ENCODE data around the gene FURIN.
"Not testable (repeated sequence)": the region's sequence is repeated elsewhere in the genome, so short reads cannot be mapped to it uniquely, and the experiment has no call there.

The FURIN gene

GRCh38 chr15:90903733-90904536 is 35.5 kb downstream of the FURIN start:
- DNase-seq: no peak

DNA sequence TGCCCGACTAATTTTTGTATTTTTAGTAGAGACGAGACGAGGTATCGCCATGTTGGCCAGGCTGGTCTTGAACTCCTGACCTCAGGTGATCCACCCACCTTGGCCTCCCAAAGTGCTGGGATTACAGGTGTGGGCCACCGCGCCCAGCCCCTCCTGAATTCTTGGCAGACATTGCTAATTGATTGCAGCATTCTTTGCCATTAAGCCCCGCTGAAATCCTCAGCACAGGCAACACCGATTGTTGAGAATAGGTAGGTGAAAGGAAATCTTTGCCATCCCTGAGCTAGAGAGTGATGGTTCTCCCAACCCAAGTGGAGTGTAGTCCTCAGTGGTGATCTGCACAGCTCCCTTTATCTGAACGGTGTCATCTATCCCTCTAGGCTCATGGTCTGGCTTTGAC is 36.4 kb downstream of the FURIN start:
- no peak for DNase-seq

DNA sequence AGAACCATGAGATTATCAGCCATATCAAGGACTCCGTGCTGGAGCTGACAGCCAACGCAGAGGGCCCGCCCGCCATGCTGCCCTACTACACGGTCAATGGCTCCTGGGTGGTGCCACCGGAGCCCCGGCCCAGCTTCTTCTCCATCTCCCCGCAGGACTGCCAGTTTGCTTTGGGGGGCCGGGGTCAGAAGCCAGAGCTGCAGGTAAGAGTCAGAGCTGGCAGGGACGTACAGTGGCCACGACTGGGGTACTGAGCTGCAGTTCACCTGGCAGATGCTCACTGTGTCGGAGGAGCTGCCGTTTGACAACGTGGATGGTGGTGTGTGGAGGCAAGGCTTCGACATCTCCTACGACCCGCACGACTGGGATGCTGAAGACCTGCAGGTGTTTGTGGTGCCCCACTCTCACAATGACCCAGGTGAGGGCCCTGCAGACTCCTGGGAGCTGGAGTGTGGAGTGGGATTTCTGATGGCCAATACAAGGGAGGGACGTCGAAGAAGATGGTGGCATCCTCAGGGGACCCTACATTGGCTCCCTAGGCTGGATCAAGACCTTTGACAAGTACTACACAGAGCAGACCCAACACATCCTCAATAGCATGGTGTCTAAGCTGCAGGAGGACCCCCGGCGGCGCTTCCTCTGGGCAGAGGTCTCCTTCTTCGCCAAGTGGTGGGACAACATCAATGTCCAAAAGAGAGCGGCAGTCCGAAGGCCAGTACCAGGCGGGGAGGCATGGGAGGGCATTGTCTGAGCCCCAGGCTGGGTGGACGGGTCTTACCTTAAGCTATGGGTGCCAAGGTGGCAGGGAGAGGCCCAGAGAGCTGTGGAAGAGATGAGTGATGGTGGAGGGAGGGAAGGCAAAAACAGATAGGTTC is 37.2 kb downstream of the FURIN start:
- no peak for DNase-seq

DNA sequence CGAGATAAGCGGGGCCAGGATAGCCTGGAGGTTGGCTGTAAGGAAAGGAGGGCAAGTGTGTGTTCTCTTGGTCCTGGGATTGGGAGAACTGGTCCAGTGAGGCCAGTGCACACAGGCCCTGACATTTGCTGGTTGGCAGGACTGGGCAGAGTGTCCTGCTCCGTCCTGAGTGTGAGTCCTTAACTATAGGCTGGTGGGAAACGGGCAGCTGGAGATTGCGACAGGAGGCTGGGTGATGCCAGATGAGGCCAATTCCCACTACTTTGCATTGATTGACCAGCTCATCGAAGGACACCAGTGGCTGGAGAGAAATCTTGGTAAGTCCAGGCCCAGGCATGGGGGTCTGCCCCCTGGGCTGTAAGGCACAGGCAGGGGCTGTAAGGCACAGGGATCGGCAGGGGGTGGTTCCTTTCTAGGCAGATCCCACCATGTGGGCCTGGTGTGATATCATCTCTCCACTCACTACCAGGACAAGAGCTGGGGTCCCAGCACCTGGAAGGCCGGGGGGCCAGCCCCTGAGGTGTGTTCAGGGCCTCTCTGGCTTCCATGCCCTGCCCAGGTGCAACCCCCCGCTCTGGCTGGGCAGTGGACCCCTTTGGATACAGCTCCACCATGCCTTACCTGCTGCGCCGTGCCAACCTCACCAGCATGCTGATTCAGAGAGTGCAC is 37.9 kb downstream of the FURIN start:
- no peak for DNase-seq

- no peak for DNase-seq
These were observed 38.8 kb downstream of the FURIN start for GRCh38 chr15:90907051-90907660.

DNA sequence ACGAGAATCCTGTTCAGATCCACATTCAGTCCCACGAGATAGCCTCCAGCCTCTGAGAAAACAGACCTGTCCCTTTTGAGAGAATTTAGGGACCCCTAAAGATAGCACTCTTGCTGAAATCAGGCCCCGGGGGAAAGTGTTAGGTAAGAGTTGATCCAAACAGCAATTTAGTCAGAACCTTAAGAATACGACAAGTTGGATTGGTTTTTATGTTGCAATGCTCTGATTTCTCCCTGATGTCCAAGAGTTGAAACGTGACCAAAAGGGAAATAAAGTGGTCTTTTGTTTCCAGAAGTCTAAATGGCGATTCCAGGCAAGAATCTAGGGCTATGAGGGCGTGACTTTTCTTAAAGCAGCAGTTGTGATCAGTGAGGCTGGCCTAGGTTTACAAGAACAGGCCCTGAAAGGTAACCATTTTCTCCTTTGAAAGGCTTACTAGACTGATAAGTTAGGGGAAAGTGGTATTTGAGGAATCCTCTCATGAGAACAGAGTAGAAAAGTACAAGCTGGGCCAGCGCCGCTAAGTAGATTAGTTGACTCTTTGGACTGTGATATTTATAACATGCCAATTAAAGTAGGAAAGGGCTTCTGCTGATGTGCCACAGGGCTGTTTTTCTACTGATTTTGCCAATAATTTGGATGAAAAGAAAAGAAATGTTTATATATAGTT is 39.6 kb downstream of the FURIN start:
- no peak for DNase-seq

DNA sequence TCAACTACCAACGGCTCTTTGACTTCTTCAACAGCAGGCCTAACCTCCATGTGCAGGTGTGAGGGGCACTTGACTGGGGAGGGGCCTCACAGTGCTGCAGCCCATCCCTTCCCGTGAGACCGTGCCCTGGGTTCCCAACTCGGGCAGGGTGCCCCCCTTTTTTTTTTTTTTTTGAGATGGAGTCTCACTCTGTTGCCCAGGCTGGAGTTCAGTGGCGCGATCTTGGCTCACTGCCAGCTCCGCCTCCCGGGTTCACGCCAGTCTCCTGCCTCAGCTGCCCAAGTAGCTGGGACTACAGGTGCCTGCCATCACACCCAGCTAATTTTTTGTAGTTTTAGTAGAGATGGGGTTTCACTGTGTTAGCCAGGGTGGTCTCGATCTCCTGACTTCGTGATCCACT is 41.1 kb downstream of the FURIN start:
- not testable (repeated sequence) for DNase-seq

- DNase-seq: no peak
These were observed 41.6 kb downstream of the FURIN start for GRCh38 chr15:90909976-90910375.

- DNase-seq: no peak
These were observed 42.3 kb downstream of the FURIN start for GRCh38 chr15:90910441-90911301.

- DNase-seq: no peak
These were observed 42.9 kb downstream of the FURIN start for GRCh38 chr15:90911302-90911623.

- DNase-seq: no peak
These were observed 43.8 kb downstream of the FURIN start for GRCh38 chr15:90911906-90912769.

DNA sequence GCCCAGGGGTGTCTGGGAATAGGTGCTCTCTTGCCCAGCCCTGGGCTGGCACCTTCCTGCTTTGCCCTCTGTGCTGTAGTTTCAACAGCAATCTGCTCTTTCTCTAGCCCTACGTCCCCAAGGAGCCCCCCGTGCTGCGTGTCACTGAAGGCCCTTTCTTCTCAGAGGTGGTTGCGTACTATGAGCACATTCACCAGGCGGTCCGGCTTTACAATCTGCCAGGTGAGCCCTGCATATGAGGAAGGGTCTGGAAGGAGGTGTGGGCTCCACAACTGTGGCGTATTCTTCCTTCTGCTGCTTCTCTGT is 44.3 kb downstream of the FURIN start:
- DNase-seq: no peak

DNA sequence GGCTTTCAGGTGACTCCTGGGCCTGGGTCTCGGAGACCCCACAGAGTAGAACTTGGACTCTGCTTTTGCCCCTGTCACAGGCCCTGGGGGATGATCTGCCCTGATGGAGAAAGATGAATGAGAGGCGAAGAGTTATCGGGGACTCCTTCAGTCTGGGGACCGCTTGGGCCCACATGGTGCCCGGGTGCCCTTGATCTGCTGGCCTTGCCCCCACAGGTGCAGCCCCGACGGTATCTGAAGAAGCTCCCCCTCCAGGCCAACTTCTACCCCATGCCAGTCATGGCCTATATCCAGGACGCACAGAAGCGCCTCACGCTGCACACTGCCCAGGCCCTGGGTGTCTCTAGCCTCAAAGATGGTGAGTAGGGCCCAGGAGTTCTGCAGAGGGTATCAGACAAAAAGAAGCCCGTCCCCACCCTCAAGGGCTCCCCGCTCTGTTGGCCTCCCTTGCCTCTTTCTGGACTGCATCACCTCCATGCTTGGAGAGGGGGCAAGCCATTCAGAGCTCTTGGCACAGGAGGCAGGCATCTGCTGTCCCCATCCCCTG is 45.1 kb downstream of the FURIN start:
- DNase-seq: no peak

GRCh38 chr15:90914305-90915080 is 46.1 kb downstream of the FURIN start:
- DNase-seq: peak; percentile 90

DNA sequence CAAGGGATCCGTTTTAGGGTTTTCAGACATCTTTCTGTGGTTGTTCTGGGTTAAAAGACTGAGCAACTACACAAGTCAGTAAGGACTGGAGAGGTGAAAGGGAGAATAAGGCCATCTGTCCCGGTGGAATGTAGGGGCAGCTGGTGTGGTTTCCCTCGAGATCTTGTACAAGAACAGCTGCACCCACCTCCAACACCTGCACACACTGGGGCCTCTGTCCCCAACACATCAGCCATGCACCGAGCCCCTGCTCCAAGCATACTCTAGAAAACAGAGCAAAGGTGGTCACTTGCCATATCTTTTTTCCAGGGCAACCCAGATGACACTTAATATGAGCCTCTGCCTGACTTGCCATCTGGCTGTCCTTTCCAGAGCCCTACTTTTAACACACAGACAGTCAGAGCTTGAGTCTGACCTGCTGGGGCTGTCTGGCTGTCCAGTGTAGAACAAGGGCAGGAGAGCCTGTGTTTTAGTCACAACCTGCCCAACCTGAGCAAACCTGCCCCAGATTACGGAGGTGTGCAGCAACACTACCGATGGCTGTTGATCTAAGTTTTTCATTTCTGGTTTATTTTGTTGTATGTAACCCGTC is 46.9 kb downstream of the FURIN start:
- no peak for DNase-seq

DNA sequence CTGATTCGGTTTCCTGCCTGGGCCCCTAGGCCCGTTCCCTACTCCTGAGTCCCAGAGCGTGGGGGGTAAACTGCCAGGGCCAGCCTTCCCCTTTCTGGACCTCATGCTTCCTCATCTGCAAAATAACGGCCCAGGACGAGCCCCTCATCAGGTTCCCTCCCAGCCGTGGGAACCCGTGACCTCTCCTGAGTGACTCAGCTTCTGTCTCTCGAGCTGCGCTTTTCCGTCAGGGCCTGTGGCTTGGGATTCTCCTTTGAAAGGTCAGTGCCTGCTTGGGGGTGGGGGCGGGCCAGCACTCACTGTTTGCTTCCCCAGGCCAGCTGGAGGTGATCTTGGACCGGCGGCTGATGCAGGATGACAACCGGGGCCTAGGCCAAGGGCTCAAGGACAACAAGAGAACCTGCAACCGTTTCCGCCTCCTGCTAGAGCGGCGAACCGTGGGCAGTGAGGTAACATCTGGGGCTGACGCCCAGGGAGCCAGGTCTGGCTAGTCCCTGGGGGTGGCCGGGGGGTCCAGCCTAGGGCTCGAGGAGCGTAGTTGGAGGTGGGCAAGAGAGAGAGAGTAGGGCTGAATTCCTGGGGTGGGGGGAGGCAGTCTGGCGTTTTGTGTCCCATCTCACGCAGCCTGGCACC is 47.5 kb downstream of the FURIN start:
- peak; percentile 97 for DNase-seq

- DNase-seq: no peak
These were observed 48.1 kb downstream of the FURIN start for GRCh38 chr15:90916461-90916860.

DNA sequence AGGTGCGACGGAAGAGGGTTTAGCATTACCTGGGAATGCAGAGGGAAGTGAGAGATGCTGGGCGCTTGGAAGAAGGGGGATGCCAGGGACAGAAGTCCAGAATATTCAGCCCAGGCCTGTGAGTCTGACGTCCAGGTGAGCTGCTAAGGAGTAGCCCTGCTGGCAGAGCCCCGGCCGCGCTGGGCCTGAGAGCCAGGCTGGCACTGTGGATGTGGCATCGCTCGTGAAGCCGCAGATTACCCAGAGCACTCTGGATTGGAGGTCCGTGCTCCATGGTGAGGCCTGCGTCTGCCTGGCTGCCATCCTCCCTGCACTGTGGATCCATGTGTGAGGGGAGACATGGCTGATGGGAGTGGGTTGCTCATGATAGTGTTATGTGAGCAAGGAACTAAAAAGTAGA is 49.2 kb downstream of the FURIN start:
- DNase-seq: no peak
